PFSK-1 (cell line): Measurements from ENCODE around the gene RELT.
A peak's percentile ranks its signal among the peaks of the same experiment; 100 is the strongest.

Experiments used
- FOXP2 ChIP-seq: optimal IDR thresholded peaks from 2 replicates; pipeline ENCODE3; 2011; ENCODE audit warnings: borderline replicate concordance, control low read depth, inconsistent platforms; ENCODE audit not compliant: insufficient read depth; ENCODE audit errors: extremely low read length, extremely low read depth
- POLR2AphosphoS5 ChIP-seq: IDR thresholded peaks from 2 replicates; pipeline ENCODE4 v1.6.1; 2012; ENCODE audit warnings: low read depth, mild to moderate bottlenecking, control low read depth, low read length, moderate library complexity
- SIN3A ChIP-seq: IDR thresholded peaks from 2 replicates; pipeline ENCODE4 v1.6.1; 2012; ENCODE audit warnings: mild to moderate bottlenecking, low read length, moderate library complexity, borderline replicate concordance; ENCODE audit not compliant: insufficient read depth
- TAF1 ChIP-seq: IDR thresholded peaks from 2 replicates; pipeline ENCODE4 v1.6.1; 2012; ENCODE audit warnings: low read length, control low read depth, borderline replicate concordance; ENCODE audit not compliant: insufficient read depth
- TF ChIP-seq, protein P1 (sequence below), 2 experiments: IDR thresholded peaks; 2 replicates each; pipeline versions ENCODE4 v1.6.1 to v1.8.0; 2011 to 2012; ENCODE audit warnings: low read depth in 2 of 2, low read length in 2 of 2, control low read depth in 1 of 2, inconsistent platforms in 1 of 2, mild to moderate bottlenecking in 1 of 2, moderate library complexity in 1 of 2; ENCODE audit not compliant: insufficient read depth in 1 of 2

Gene RELT

GRCh38 chr11:73376803-73377629 is 817 bp downstream of the RELT start:
- TF ChIP-seq TAF1 (peak; percentile 20; the same call in 1 of the 2 replicates), SIN3A (0 out of 2 replicates have a peak, but pooled peaks have one; percentile 40), FOXP2 (no peak)

DNA sequence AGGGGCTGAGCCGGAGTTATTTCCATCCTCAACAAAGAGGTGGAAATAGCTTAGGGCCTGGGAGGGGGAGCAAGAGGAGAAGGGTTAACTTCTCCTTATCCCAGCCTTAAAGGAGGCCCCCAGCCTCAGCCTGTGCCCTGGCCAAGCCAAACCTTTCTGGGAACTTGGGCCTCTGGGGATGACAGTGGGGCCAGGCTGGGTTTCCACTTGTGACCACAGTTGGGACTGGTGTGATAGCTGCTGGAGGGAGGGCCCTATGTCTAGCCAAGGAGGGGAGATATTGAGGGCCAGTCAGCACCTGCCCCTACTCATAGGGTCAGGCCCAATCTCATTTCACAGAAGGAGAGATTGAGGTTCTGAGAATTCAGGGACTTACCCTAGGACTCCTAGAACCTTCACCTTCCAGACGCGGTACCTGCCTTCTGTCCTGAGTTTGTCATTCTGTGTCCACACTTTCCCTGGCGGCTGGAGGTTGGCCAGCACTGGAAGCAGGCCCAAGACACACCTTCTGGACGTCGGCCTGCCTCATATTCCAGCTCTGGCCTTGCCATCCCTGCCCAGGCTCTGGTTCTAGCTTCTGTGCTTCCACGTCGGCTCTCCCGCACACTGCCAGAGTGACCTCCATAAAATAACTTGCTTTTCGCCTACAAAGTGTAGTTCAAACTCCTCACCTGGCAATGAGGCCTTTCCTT is 3.1 kb downstream of the RELT start:
- TF ChIP-seq FOXP2 (no peak), TAF1 (no peak), SIN3A (no peak), POLR2AphosphoS5 (no peak)
- TF ChIP-seq, protein P1, sequence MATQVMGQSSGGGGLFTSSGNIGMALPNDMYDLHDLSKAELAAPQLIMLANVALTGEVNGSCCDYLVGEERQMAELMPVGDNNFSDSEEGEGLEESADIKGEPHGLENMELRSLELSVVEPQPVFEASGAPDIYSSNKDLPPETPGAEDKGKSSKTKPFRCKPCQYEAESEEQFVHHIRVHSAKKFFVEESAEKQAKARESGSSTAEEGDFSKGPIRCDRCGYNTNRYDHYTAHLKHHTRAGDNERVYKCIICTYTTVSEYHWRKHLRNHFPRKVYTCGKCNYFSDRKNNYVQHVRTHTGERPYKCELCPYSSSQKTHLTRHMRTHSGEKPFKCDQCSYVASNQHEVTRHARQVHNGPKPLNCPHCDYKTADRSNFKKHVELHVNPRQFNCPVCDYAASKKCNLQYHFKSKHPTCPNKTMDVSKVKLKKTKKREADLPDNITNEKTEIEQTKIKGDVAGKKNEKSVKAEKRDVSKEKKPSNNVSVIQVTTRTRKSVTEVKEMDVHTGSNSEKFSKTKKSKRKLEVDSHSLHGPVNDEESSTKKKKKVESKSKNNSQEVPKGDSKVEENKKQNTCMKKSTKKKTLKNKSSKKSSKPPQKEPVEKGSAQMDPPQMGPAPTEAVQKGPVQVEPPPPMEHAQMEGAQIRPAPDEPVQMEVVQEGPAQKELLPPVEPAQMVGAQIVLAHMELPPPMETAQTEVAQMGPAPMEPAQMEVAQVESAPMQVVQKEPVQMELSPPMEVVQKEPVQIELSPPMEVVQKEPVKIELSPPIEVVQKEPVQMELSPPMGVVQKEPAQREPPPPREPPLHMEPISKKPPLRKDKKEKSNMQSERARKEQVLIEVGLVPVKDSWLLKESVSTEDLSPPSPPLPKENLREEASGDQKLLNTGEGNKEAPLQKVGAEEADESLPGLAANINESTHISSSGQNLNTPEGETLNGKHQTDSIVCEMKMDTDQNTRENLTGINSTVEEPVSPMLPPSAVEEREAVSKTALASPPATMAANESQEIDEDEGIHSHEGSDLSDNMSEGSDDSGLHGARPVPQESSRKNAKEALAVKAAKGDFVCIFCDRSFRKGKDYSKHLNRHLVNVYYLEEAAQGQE (IDR thresholded peaks at IDR 0.05; ENCODE audit: insufficient read depth in 1 of 2, low read depth in 2 of 2, low read length in 2 of 2), result no peak

DNA sequence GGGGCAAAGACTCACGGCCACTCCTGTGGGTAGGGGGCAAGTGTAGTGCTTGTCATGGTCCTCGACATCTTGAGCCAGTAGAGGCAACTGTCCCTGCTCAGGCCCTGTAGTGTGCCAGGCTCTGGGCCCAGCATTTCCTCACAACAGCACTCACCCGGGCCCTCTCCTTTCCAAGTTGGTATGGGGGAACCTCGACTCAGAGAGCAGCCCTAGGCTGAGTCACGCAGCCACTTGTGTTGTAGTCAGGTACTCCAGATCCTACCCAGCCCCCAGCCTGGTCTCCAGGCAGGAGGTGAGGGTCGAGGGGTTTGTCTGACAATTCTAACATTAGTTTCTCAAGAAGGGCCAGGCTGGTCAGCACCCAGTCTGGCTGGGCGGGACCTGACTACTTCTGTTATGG is 4.1 kb downstream of the RELT start:
- TF ChIP-seq POLR2AphosphoS5 (no peak), SIN3A (no peak), TAF1 (no peak), FOXP2 (no peak)
- TF ChIP-seq, protein P1 (IDR thresholded peaks at IDR 0.05; ENCODE audit: insufficient read depth in 1 of 2, low read depth in 2 of 2, low read length in 2 of 2), result no peak

DNA sequence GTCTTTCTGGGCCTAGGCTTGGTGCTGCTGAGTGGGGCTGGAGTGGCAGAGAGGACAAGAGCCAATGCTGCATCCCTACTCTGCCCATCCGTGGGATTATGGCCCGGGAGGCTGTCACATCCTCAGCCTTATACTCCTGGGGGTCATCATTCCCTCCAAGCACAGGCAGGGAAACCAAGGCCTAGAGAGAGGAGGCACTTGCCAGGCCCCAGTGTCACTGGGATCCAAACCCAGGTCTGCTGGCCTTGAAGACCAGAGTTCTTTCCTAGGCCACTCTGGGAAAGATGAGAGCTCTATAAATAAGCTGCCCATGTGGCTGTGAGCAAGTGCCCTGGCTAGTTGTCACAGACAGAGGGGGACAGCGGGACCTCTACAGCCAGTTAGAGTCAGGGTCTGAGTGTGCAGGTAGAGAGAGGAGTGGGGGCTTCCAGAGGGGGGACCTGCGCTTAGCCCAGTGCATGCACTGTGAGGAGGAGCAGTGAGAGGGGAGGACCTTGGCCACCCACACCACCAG is 4.8 kb downstream of the RELT start:
- no peak for TF ChIP-seq FOXP2
- TF ChIP-seq TAF1, result no peak
- no peak for TF ChIP-seq POLR2AphosphoS5
- TF ChIP-seq SIN3A, result no peak
- TF ChIP-seq, protein P1 (IDR thresholded peaks at IDR 0.05; ENCODE audit: insufficient read depth in 1 of 2, low read depth in 2 of 2, low read length in 2 of 2), result no peak

GRCh38 chr11:73381589-73381988 is 5.4 kb downstream of the RELT start:
- TF ChIP-seq TAF1, result no peak
- no peak for TF ChIP-seq FOXP2
- TF ChIP-seq, protein P1 (IDR thresholded peaks at IDR 0.05; ENCODE audit: insufficient read depth in 1 of 2, low read depth in 2 of 2, low read length in 2 of 2), result no peak
- TF ChIP-seq SIN3A, result no peak
- TF ChIP-seq POLR2AphosphoS5, result no peak
